Muscle of arm (tissue), 14 donors: ENCODE results near the gene EIPR1. TPM values are rescaled to one million over a fixed set of nuclear protein-coding genes. Genes with fewer than 3 reads are reported as not detected.

ENCODE experiments used
- DNase-seq: peaks from one replicate; pipeline ENCODE4 v3.0.0-alpha.2; 2013
- long read RNA-seq, 11 donors: transcript quantifications; one replicate each; lab custom pipeline, GENCODE V29; 2026
- polyA plus RNA-seq, 12 donors: library from polyadenylated mRNA; unstranded; fragments of 120-200 nt; gene quantifications; one replicate each; pipeline ENCODE4 v1.2.1, GENCODE V29; 2013; ENCODE audit not compliant: insufficient read length in 12 of 12

EIPR1 gene
- polyA plus RNA-seq = 10 to 100 TPM in 11 of 12 donors, not detected in 1; 13.8 to 28.9 (median 16.1) TPM
- long read RNA-seq, donor 1, transcript EIPR1-201 (9 exons, 1,766 nt) = major isoform, 8 of 8 reads
- long read RNA-seq, donor 1, partial matches to known transcripts = 0 of 8 reads
- long read RNA-seq, donor 1, other reads (novel, unspliced or antisense) = 0 of 8 reads
- long read RNA-seq, donor 2, transcript EIPR1-201 (9 exons, 1,766 nt) = major isoform, 7 of 8 reads
- long read RNA-seq, donor 2, partial matches to known transcripts = 0 of 8 reads
- long read RNA-seq, donor 2, other reads (novel, unspliced or antisense) = 0 of 8 reads
- long read RNA-seq, donor 3, partial matches to known transcripts = 0 of 2 reads
- long read RNA-seq, donor 3, other reads (novel, unspliced or antisense) = 0 of 2 reads
- long read RNA-seq, donor 4, transcript EIPR1-201 (9 exons, 1,766 nt) = major isoform, 6 of 6 reads
- long read RNA-seq, donor 4, partial matches to known transcripts = 0 of 6 reads
- long read RNA-seq, donor 4, other reads (novel, unspliced or antisense) = 0 of 6 reads
- long read RNA-seq, donor 5, transcript EIPR1-201 (9 exons, 1,766 nt) = major isoform, 5 of 6 reads
- long read RNA-seq, donor 5, partial matches to known transcripts = 0 of 6 reads
- long read RNA-seq, donor 5, other reads (novel, unspliced or antisense) = 0 of 6 reads
- long read RNA-seq, donor 6, partial matches to known transcripts = 0 of 2 reads
- long read RNA-seq, donor 6, other reads (novel, unspliced or antisense) = 0 of 2 reads
- long read RNA-seq, donor 7, partial matches to known transcripts = 0 of 2 reads
- long read RNA-seq, donor 7, other reads (novel, unspliced or antisense) = 0 of 2 reads
- long read RNA-seq, donor 8, transcript EIPR1-201 (9 exons, 1,766 nt) = major isoform, 8 of 8 reads
- long read RNA-seq, donor 8, partial matches to known transcripts = 0 of 8 reads
- long read RNA-seq, donor 8, other reads (novel, unspliced or antisense) = 0 of 8 reads
- long read RNA-seq, donor 9, partial matches to known transcripts = 0 of 2 reads
- long read RNA-seq, donor 9, other reads (novel, unspliced or antisense) = 0 of 2 reads
- long read RNA-seq, donor 10, transcript EIPR1-201 (9 exons, 1,766 nt) = major isoform, 5 of 6 reads
- long read RNA-seq, donor 10, partial matches to known transcripts = 0 of 6 reads
- long read RNA-seq, donor 10, other reads (novel, unspliced or antisense) = 0 of 6 reads
- long read RNA-seq, donor 11, transcript EIPR1-201 (9 exons, 1,766 nt) = major isoform, 6 of 10 reads
- long read RNA-seq, donor 11, partial matches to known transcripts = 0 of 10 reads
- long read RNA-seq, donor 11, other reads (novel, unspliced or antisense) = 0 of 10 reads

GRCh38 chr2:3377612-3378432, at the start of gene EIPR1:
Gene EIPR1 (minus strand): TSS chr2:3377818. CDS start chr2:3377689, 129 bp downstream.
- DNase-seq = peak; percentile 97

- DNase-seq = no peak
These were observed 49.7 kb upstream of the EIPR1 start for GRCh38 chr2:3427272-3427671.

- no peak for DNase-seq
These were observed 49.0 kb upstream of the EIPR1 start for GRCh38 chr2:3426615-3427014.

GRCh38 chr2:3424171-3424795, 46.7 kb upstream of the EIPR1 start:
- no peak for DNase-seq

- peak; percentile 46 for DNase-seq
These were observed 46.0 kb upstream of the EIPR1 start for GRCh38 chr2:3423492-3424170.

- no peak for DNase-seq
These were observed 44.7 kb upstream of the EIPR1 start for GRCh38 chr2:3422161-3422779.

GRCh38 chr2:3421580-3421979, 44.0 kb upstream of the EIPR1 start:
- no peak for DNase-seq

GRCh38 chr2:3420769-3421397, 43.3 kb upstream of the EIPR1 start:
- DNase-seq = no peak

- DNase-seq = no peak
These were observed 42.6 kb upstream of the EIPR1 start for GRCh38 chr2:3420076-3420768.

- no peak for DNase-seq
These were observed 41.3 kb upstream of the EIPR1 start for GRCh38 chr2:3418766-3419404.

GRCh38 chr2:3414133-3414860, 36.7 kb upstream of the EIPR1 start:
- no peak for DNase-seq

GRCh38 chr2:3413697-3414096, 36.1 kb upstream of the EIPR1 start:
- DNase-seq = no peak

- no peak for DNase-seq
These were observed 33.5 kb upstream of the EIPR1 start for GRCh38 chr2:3411103-3411502.

- no peak for DNase-seq
These were observed 32.1 kb upstream of the EIPR1 start for GRCh38 chr2:3409627-3410170.

GRCh38 chr2:3408781-3409180, 31.2 kb upstream of the EIPR1 start:
- DNase-seq = no peak

GRCh38 chr2:3406501-3406900, 28.9 kb upstream of the EIPR1 start:
- DNase-seq = no peak

- no peak for DNase-seq
These were observed 28.3 kb upstream of the EIPR1 start for GRCh38 chr2:3405876-3406275.
